ENCODE data around the gene JAK1.

GRCh38 chr1:64855557-64855956, 110.8 kb downstream of the JAK1 start:
- TF ChIP-seq ZBTB8A (tag by site-specific recombination; IDR thresholded peaks at IDR 0.05) (no peak), CTCF (tag by site-specific recombination; IDR thresholded peaks at IDR 0.05) (no peak), YY1 (tag by site-specific recombination; IDR thresholded peaks at IDR 0.05) (no peak), ZNF133 (tag by site-specific recombination; IDR thresholded peaks at IDR 0.05) (no peak)

All from HEK293 (cell line).